Immature natural killer cell (primary cell): ENCODE data around the gene PTPRM. TPM values are rescaled to one million over a fixed set of nuclear protein-coding genes. Genes with fewer than 3 reads are reported as not detected.

Experiments
- DNase-seq, 3 donors: peaks; one replicate each; pipeline ENCODE4 v3.0.0; 2022; ENCODE audit warnings: mixed read lengths in 1 of 3
- H3K27ac Mint-ChIP-seq, 6 donors: one replicate each; pipeline ENCODE4 v1.8.0; 2020; ENCODE audit warnings: mixed read lengths in 6 of 6, mild to moderate bottlenecking in 5 of 6, inconsistent platforms in 4 of 6, moderate library complexity in 3 of 6
- H3K27me3 Mint-ChIP-seq, 3 donors: one replicate each; pipeline ENCODE4 v1.8.0; 2020 to 2021; ENCODE audit warnings: low read depth in 3 of 3, mild to moderate bottlenecking in 3 of 3, mixed read lengths in 3 of 3, moderate library complexity in 3 of 3, inconsistent platforms in 1 of 3
- H3K36me3 Mint-ChIP-seq, 3 donors: one replicate each; pipeline ENCODE4 v1.8.0; 2020; ENCODE audit warnings: mixed read lengths in 3 of 3, inconsistent platforms in 2 of 3, mild to moderate bottlenecking in 2 of 3
- H3K4me1 Mint-ChIP-seq, 2 donors: one replicate each; pipeline ENCODE4 v1.8.0; 2020; ENCODE audit warnings: inconsistent platforms in 2 of 2, mild to moderate bottlenecking in 2 of 2, mixed read lengths in 2 of 2, moderate library complexity in 1 of 2
- H3K4me3 Mint-ChIP-seq, 5 donors: one replicate each; pipeline ENCODE4 v1.8.0; 2020; ENCODE audit warnings: mild to moderate bottlenecking in 5 of 5, mixed read lengths in 5 of 5, inconsistent platforms in 3 of 5, moderate library complexity in 3 of 5
- H3K9me3 Mint-ChIP-seq, 6 donors: one replicate each; pipeline ENCODE4 v1.8.0; 2020; ENCODE audit warnings: mild to moderate bottlenecking in 6 of 6, mixed read lengths in 6 of 6, inconsistent platforms in 4 of 6, moderate library complexity in 3 of 6
- polyA plus RNA-seq, 3 donors: library from polyadenylated mRNA; unstranded; fragments of 300-500 nt; fragmentation: Illumina TruSeq; gene quantifications; one replicate each; pipeline ENCODE4 v1.2.3, GENCODE V29; 2021

PTPRM gene
- polyA plus RNA-seq, 3 donors from 2014 or later = 1.3 to 9.7 (median 3.2) TPM

GRCh38 chr18:7805096-7805495, 238.0 kb downstream of the PTPRM start:
- no peak for DNase-seq
- H3K27ac Mint-ChIP-seq = no peak overlapping the region
- H3K9me3 Mint-ChIP-seq = peaks cover 0 to 4% (median under 1%) of the 10 kb centered on the region in 6 donors
- H3K4me1 Mint-ChIP-seq = no peaks in the 10 kb centered on the region
- no peaks in the 10 kb centered on the region for H3K36me3 Mint-ChIP-seq
- H3K27me3 Mint-ChIP-seq = peaks cover 0 to 2% (median 2%) of the 10 kb centered on the region in 3 donors
- no peak overlapping the region for H3K4me3 Mint-ChIP-seq

DNA sequence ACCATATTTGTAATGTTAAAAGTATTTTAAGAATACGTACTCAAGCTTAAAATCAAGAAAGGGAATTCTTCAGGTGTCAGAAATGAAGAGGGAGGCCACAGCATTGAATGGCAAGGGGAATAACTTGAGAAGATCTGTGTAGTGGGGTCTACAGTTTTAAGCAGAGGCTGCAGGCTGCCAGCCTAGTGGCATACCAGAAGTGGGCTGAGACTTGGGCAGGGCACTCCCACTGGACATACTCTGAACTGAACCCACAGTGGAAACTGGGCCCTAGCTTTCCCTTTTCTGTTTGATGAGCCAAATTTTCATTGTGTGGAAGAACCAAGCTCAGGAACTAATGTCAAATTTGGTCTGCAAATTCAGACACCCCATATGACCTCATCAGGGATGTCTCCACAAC, 238.8 kb downstream of the PTPRM start:
- peaks cover 0 to 2% (median 2%) of the 10 kb centered on the region in 3 donors for H3K27me3 Mint-ChIP-seq
- H3K4me3 Mint-ChIP-seq = no peak overlapping the region
- no peak for DNase-seq
- no peaks in the 10 kb centered on the region for H3K36me3 Mint-ChIP-seq
- H3K27ac Mint-ChIP-seq = no peak overlapping the region
- peaks cover 0 to 4% (median under 1%) of the 10 kb centered on the region in 6 donors for H3K9me3 Mint-ChIP-seq
- H3K4me1 Mint-ChIP-seq = no peaks in the 10 kb centered on the region

- H3K4me1 Mint-ChIP-seq = no peaks in the 10 kb centered on the region
- DNase-seq = no peak
- no peak overlapping the region for H3K4me3 Mint-ChIP-seq
- H3K27ac Mint-ChIP-seq = no peak overlapping the region
- peaks cover 0 to 10% (median 3%) of the 10 kb centered on the region in 6 donors for H3K9me3 Mint-ChIP-seq
- peaks cover 0 to 2% (median 0%) of the 10 kb centered on the region in 3 donors for H3K36me3 Mint-ChIP-seq
- peaks cover 0 to 2% (median 0%) of the 10 kb centered on the region in 3 donors for H3K27me3 Mint-ChIP-seq
Measured at GRCh38 chr18:7807936-7808453, 240.9 kb downstream of the PTPRM start.

- H3K4me3 Mint-ChIP-seq = no peak overlapping the region
- H3K4me1 Mint-ChIP-seq = no peaks in the 10 kb centered on the region
- H3K36me3 Mint-ChIP-seq = peaks cover 0 to 4% (median 3%) of the 10 kb centered on the region in 3 donors
- H3K27ac Mint-ChIP-seq = no peak overlapping the region
- H3K9me3 Mint-ChIP-seq = peaks cover 2 to 17% (median 7%) of the 10 kb centered on the region in 6 donors
- DNase-seq = no peak
- H3K27me3 Mint-ChIP-seq = peaks cover 0 to 2% (median 0%) of the 10 kb centered on the region in 3 donors
Measured at GRCh38 chr18:7808992-7809391, 241.9 kb downstream of the PTPRM start.

- Mint-ChIP-seq H3K4me1 (no peaks in the 10 kb centered on the region), H3K27me3 (peaks cover 0 to 2% (median 0%) of the 10 kb centered on the region in 3 donors), H3K9me3 (peaks cover 6 to 22% (median 10%) of the 10 kb centered on the region in 6 donors), H3K4me3 (no peak overlapping the region), H3K27ac (no peak overlapping the region), H3K36me3 (peaks cover 2 to 4% (median 4%) of the 10 kb centered on the region in 3 donors)
- no peak for DNase-seq
Measured at GRCh38 chr18:7809455-7809854, 242.3 kb downstream of the PTPRM start.

DNA sequence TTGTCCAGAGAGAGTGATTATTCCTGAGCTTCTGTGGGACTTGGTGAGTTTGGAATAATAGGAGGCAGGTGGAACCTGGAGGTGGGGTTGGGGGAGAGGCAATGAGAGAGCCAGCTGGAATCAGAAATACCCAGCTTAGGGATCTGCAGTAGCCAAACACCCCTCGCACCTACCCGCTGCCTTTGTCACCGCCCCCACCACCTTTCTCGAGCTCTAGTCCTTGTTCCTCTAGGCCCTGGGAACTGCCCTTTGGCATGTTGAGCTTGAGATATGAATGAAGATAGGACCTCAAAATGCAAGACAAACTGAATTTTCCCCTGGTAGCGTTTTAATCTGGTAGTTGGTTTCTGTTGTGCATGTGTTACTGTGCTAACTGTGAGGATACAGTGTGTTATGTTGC, 242.9 kb downstream of the PTPRM start:
- Mint-ChIP-seq H3K4me1 (no peaks in the 10 kb centered on the region), H3K36me3 (peaks cover 4 to 6% (median 5%) of the 10 kb centered on the region in 3 donors), H3K9me3 (peaks cover 10 to 27% (median 15%) of the 10 kb centered on the region in 6 donors), H3K27ac (no peak overlapping the region), H3K27me3 (peaks cover 0 to 2% (median 0%) of the 10 kb centered on the region in 3 donors), H3K4me3 (no peak overlapping the region)
- DNase-seq = no peak

- no peak overlapping the region for H3K4me3 Mint-ChIP-seq
Measured at GRCh38 chr18:7812431-7813063, 245.4 kb downstream of the PTPRM start.

DNA sequence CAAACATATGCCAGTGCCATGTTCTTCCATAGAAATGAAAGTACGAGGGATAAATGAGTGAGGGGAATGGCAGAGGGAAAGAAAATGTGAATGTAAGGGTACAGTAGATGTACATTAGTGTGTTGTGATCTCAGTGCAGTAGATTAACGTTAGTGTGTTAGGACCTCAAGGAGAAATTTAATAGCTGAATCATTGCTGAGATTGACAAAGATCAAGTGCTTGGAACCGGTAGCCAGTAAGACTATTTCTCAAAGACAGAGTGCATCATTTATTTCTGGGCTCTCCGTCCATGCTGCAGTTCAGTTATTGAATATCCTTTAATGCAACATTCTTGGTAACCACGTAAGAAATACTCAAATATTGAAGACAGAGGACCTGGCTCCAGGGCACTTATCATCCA, 246.0 kb downstream of the PTPRM start:
- H3K4me3 Mint-ChIP-seq = no peak overlapping the region
- no peaks in the 10 kb centered on the region for H3K4me1 Mint-ChIP-seq
- no peaks in the 10 kb centered on the region for H3K27me3 Mint-ChIP-seq
- peaks cover 4 to 8% (median 6%) of the 10 kb centered on the region in 3 donors for H3K36me3 Mint-ChIP-seq
- H3K27ac Mint-ChIP-seq = no peak overlapping the region
- DNase-seq = no peak
- peaks cover 12 to 44% (median 22%) of the 10 kb centered on the region in 6 donors for H3K9me3 Mint-ChIP-seq

More at GRCh38 chr18:7812431-7813063, 245.4 kb downstream of the PTPRM start:
- Mint-ChIP-seq H3K27ac (no peak overlapping the region), H3K9me3 (peaks cover 12 to 43% (median 22%) of the 10 kb centered on the region in 6 donors), H3K27me3 (no peaks in the 10 kb centered on the region), H3K4me1 (no peaks in the 10 kb centered on the region), H3K36me3 (peaks cover 4 to 8% (median 6%) of the 10 kb centered on the region in 3 donors)
- DNase-seq = no peak

- Mint-ChIP-seq H3K4me3 (no peak overlapping the region), H3K4me1 (no peaks in the 10 kb centered on the region), H3K27me3 (no peaks in the 10 kb centered on the region), H3K36me3 (peaks cover 4 to 8% (median 6%) of the 10 kb centered on the region in 3 donors), H3K9me3 (peaks cover 15 to 47% (median 22%) of the 10 kb centered on the region in 6 donors), H3K27ac (peak overlapping the region in 1 of 6 donors; percentile 3)
- DNase-seq = no peak
Measured at GRCh38 chr18:7814754-7815315, 247.7 kb downstream of the PTPRM start.

DNA sequence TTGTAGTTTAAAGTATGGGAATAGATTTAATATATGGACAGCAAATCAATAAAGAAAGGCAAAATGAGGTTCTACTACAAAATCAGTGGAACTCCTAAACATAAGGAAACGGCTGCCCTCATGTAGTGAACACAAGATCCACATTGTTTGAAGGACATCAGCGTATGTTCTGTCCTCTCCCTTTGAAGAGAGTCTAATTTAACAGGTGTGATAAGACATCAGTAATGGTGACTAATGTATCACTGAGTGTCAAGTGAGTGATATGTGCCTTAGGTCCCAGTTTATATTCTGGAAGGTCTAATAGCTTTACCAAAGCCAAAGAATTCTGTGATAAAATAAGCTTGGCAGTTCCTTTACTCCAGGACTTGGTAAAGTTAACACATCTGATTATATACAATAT, 248.7 kb downstream of the PTPRM start:
- no peak for DNase-seq
- H3K36me3 Mint-ChIP-seq = peaks cover 4 to 8% (median 6%) of the 10 kb centered on the region in 3 donors
- H3K27me3 Mint-ChIP-seq = no peaks in the 10 kb centered on the region
- no peak overlapping the region for H3K4me3 Mint-ChIP-seq
- no peak overlapping the region for H3K27ac Mint-ChIP-seq
- no peaks in the 10 kb centered on the region for H3K4me1 Mint-ChIP-seq
- H3K9me3 Mint-ChIP-seq = peaks cover 15 to 47% (median 20%) of the 10 kb centered on the region in 6 donors

DNA sequence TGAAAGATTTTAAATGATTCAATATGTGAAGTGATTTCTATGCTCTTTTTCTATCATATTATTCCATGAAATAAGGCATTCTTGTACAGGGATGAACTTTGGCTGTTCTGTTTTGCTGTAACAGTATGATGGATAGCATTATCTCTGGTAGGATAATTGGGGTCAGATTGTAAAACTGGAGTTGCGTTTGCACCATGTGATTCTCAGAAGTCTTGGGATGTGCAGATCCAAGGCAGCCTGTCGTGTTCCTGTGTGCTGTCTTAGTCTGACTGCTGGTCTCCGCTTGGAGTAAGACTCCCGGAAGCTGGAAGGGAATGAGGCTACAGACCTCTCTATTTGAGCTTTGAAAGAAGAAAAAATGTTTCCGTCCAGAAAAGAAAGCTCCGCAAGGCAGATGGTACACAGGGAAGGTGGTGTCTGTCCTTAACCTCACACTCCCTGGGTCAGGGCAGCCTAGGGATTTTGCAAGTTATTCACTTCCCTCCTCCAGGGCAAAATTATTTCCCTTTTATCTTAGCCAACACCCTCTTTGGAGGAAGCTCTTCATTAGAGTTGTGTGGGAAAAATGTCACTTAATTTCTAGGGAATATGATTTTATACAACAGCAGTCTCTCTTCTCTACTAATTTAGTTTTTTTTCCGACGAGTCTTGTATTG, 250.6 kb downstream of the PTPRM start:
- H3K27ac Mint-ChIP-seq = no peak overlapping the region
- no peak overlapping the region for H3K4me3 Mint-ChIP-seq
- no peaks in the 10 kb centered on the region for H3K4me1 Mint-ChIP-seq
- peaks cover 11 to 40% (median 20%) of the 10 kb centered on the region in 6 donors for H3K9me3 Mint-ChIP-seq
- no peak for DNase-seq
- H3K27me3 Mint-ChIP-seq = no peaks in the 10 kb centered on the region
- peaks cover 4 to 8% (median 6%) of the 10 kb centered on the region in 3 donors for H3K36me3 Mint-ChIP-seq

DNA sequence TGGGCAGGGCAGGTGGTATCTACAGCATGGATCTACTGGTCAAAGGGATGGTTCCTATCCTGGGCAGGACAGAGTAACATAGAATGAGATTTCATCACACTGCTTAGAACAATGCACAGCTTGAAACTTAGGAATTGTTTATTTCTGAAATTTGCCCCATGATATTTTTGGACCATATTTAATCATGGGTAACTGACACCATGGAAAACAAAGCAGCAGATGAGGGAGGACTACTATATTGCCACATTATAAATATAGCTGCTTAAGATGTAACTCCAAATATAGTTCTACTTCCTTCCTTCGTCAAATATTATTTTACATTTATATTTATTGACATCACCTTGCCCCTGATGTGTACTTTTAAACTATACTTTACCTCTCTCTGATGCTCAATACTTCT, 254.7 kb downstream of the PTPRM start:
- H3K9me3 Mint-ChIP-seq = peaks cover 0 to 6% (median under 1%) of the 10 kb centered on the region in 6 donors
- DNase-seq = no peak
- H3K4me3 Mint-ChIP-seq = no peak overlapping the region
- H3K27me3 Mint-ChIP-seq = peaks cover 0 to 1% (median 0%) of the 10 kb centered on the region in 3 donors
- H3K36me3 Mint-ChIP-seq = no peaks in the 10 kb centered on the region
- H3K4me1 Mint-ChIP-seq = no peaks in the 10 kb centered on the region
- H3K27ac Mint-ChIP-seq = no peak overlapping the region

GRCh38 chr18:7822435-7823331, 255.6 kb downstream of the PTPRM start:
- H3K27ac Mint-ChIP-seq = no peak overlapping the region
- peaks cover 0 to 5% (median under 1%) of the 10 kb centered on the region in 6 donors for H3K9me3 Mint-ChIP-seq
- DNase-seq = peak in 1 of 3 donors; percentile 1
- no peaks in the 10 kb centered on the region for H3K36me3 Mint-ChIP-seq
- no peaks in the 10 kb centered on the region for H3K4me1 Mint-ChIP-seq
- H3K4me3 Mint-ChIP-seq = no peak overlapping the region
- peaks cover 0 to 1% (median 0%) of the 10 kb centered on the region in 3 donors for H3K27me3 Mint-ChIP-seq
